ENCODE data around the gene NCK2.

NCK2 gene

GRCh38 chr2:105849431-105850179, 104.9 kb downstream of the NCK2 start:
- no peak for DNase-seq (ENCODE audit: low spot score)

GRCh38 chr2:105852066-105852465, 107.4 kb downstream of the NCK2 start:
- DNase-seq (ENCODE audit: low spot score), result no peak

DNA sequence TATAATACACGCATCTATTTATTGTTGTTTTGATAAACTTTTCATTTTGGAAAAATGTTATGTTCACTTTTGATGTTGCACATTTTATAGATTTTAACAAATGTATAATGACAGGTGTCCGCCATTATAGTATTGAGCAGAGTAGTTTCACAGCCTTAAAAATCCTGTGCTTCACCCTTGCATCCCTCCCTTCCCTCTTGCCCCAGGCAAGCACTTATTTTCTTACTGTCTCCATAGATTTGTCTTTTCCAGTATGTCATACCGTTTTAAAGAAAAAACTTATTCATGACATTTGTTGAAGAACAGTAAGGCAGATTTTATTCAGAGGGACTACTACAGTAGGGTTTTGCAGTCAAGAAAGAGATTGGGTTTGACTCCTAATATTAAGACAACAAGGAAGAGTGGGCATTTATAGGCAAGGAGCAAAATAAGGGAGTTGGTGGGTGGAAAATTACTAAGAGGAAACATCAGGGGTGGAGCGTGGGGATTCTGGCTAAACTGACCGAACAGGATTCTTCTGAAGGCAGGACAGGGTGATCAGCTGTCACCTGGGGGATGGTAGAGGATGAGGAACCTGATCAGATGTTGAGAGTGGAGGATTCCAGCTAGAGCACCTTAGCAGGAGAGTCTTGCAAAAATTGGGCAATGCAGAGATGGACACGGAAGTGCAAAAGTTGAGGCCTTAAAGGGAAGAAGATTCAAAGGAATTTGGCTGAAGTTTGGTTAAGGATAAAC, 108.8 kb downstream of the NCK2 start:
- DNase-seq (ENCODE audit: low spot score), result no peak

DNA sequence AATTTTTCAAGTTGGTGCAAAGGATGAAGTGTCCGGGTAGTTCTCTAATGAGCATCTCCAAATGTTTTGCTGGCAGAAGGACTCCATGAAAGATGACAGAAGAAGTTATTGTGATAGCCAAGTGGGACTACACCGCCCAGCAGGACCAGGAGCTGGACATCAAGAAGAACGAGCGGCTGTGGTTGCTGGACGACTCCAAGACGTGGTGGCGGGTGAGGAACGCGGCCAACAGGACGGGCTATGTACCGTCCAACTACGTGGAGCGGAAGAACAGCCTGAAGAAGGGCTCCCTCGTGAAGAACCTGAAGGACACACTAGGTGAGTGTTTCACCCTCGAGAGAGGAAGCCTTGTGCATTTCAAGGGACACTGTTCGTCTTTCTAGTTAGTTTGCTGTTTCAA, 110.3 kb downstream of the NCK2 start:
- no peak for DNase-seq (ENCODE audit: low spot score)

DNA sequence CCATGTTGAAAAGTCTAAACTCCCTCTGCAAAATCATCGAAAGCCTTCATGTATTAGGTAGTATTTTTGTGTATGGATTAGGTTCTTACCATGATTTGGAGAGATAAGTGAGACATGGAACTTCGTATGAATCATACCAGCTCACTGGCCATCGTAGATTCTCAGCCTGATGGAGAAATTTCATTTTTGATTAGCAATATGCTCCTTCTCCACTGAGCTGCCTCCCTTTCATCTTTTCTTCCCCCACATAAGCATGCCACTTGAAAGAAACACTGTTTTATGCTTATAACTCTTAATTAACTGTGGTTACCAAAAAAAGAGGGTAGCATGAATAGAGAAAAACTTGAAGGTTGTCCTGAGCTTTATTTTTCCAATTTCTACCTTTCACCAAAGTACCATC, 111.9 kb downstream of the NCK2 start:
- DNase-seq (ENCODE audit: low spot score), result no peak

DNA sequence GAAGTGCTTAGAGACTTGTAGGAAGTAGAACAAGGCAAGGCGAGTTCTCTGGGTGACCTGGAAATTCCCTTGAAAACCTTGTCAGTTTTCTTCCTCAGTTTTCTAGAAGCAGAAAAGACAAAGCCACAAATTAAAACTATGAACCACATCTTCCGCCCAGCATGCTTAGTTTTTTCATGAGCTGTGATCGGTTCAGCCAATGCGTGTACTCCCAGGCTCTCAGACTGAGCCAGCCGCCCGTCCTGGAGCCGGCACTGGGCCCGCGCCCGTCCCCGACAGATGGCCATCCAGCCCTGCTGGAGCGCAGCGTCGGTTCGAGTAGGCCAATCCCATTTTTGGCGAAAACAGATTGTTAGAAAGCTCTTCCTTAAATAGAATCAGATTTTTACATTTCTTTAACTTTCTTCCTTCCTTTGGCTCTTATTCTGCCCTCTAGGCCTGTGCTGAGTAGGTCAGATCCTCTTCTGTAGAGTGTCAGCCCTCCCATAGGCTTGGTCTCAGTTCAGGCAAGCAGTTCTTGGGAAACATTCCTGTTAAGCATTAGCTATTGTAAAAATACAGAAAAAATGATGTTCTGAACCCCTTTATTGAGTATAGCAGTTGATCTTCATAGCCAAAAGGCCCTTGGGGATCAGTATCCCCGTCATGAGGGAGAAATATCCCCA, 112.5 kb downstream of the NCK2 start:
- no peak for DNase-seq (ENCODE audit: low spot score)

DNA sequence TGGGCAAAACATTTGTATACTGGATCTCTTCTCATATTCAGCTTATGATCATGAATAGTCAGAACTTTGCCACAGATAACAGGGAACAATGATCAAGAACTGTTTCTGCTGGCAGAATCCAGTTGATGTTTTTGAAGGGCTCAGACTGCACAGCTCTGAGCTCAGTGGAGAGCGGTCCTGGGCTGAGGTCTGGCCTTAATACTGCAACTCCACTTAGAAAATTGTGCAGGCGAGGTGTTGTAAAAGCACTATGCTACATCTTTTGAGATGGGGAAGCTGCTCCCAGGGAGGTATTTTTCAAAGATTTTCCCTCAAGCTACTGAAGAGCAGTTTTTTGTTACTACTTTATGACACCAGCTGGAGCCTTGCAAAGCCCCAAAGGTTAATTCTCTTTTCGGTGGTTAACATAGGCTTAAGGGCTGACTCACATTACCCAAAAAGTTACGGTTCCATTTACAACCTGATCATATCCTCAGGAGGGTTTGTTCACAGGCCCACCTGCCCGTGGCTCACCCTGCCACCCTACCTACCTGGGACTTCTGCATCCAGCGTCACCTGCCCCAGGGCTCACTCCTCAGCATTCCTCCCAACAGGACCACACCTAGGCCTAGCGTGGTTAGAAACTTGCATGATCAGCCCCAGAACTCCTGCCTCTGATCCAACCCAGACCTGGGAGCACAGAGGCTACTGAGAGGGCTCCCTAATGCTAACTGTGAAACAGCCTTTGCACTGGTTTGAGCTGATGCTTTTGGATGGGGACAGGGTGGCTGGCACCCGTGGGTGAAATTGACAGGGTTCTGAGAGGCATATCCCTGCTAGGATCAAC, 114.4 kb downstream of the NCK2 start:
- DNase-seq (ENCODE audit: low spot score), result no peak

- DNase-seq (ENCODE audit: low spot score), result no peak
Measured at GRCh38 chr2:105859694-105859951, 114.9 kb downstream of the NCK2 start.

GRCh38 chr2:105860567-105860966, 115.9 kb downstream of the NCK2 start:
- DNase-seq (ENCODE audit: low spot score), result no peak

- no peak for DNase-seq (ENCODE audit: low spot score)
Measured at GRCh38 chr2:105861200-105861599, 116.5 kb downstream of the NCK2 start.

DNA sequence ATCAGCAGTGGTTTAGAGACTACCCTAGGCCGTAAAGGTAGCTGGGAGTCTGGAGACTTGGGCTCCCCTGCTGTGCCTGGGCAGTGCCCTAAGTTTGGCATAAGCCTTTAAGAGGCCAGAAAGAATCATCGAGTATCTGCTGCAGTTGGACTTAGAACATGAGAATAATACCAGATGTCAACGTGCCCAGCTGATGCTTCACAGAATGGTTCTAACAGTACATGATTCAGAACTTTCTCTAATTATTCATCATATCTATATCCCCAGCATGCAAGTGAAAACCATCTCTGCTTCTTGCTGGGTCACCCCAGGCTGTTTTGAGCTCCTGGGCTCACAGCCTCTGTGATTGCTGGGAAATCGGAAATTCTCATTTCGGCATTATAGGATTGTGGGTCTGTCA, 118.1 kb downstream of the NCK2 start:
- DNase-seq (ENCODE audit: low spot score), result no peak

GRCh38 chr2:105864262-105864661, 119.5 kb downstream of the NCK2 start:
- DNase-seq (ENCODE audit: low spot score), result no peak

GRCh38 chr2:105865222-105865913, 120.7 kb downstream of the NCK2 start:
- no peak for DNase-seq (ENCODE audit: low spot score)

DNA sequence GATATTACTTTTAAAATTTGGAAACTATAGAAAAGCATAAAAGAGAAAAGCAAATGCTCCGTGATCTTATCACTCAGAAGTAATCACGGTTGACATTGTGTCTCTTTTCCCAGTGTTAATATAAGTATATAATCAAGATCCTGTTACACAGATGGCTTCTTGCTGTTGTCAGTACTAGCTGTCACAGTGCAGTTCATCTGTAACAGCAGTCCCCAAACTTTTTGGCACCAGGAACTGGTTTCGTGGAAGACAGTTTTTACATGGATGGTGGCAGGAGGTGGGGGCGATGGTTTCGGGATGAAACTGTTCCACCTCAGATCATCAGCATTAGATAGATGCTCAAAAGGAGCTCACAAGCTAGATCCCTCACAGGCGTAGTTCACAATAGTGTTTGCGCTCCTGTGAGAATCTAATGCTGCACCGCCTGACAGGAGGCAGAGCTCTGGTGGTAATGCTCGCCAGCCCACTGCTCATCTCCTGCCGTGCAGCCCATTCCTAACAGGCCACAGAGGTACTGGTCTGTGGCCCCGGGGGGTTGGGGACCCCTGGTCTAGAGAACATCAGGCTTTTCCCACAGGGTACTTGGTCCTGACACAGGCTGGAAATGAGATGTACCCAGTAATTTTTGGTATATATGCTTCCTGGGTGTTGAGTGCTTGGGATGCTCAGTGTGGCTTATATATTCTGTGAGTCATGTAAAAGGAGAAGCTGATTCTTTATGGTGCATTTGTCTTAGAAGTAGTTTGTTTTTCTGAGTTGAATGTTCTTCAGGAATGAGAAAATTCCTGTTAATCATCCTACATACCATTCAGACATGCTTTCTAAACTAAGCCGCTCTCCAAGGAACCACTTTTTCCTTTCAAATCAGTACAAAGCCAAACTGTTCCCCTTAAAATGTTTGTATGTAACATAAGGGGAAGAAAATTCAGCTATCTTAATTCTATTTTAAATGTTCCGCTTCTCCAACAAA, 121.8 kb downstream of the NCK2 start:
- no peak for DNase-seq (ENCODE audit: low spot score)

DNA sequence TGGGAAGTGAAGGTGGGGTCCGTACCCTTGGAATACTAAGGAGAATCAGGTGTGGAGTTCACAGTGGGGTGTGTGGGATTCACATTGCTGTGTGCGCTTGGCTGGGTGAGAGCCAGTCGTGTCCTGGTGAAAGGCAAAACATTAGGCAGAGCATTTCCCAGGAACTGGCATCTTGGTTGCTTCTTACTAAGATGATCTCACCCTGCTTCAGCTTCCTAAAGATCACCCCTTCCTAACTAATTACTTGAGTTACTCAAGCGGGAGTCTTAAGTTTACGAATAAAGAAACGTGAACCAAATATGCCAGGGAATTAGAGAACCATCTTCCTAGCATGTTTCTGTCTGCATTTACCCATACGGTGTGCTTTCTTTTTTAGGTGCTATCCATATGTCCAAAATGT, 122.9 kb downstream of the NCK2 start:
- no peak for DNase-seq (ENCODE audit: low spot score)

DNA sequence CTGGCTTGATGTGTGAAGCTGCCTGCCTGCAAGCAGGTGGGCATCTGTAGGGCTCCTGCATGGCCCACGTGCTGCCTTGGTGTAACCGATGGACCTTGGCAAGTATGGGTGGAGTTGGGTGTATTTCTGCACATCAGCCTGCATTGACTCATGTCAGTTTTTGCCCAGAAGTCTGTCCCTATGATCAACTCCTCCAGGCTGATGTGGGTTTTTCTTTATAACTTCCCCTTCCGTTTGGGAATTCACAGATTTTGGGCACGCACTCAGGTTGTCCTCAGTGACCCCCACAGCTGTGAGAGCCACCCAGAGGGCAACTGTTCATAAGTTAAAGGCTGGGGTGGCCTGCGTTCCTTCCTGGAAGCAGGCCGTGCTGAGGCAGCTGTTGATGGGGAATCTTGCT, 123.3 kb downstream of the NCK2 start:
- no peak for DNase-seq (ENCODE audit: low spot score)

GRCh38 chr2:105869341-105869740, 124.6 kb downstream of the NCK2 start:
- DNase-seq (ENCODE audit: low spot score), result no peak

GRCh38 chr2:105870062-105870461, 125.3 kb downstream of the NCK2 start:
- no peak for DNase-seq (ENCODE audit: low spot score)

- no peak for DNase-seq (ENCODE audit: low spot score)
Measured at GRCh38 chr2:105870858-105871257, 126.1 kb downstream of the NCK2 start.

GRCh38 chr2:105872142-105872728, 127.5 kb downstream of the NCK2 start:
- DNase-seq (ENCODE audit: low spot score), result no peak
